Mucosa of gallbladder (tissue), 1 donor: ENCODE results near the gene GGA1. TPM values are rescaled to one million over a fixed set of nuclear protein-coding genes. Genes with fewer than 3 reads are reported as not detected.
"Not testable (repeated sequence)": the region's sequence is repeated elsewhere in the genome, so short reads cannot be mapped to it uniquely, and the experiment has no call there.

Source experiments
- DNase-seq: peaks from one replicate; pipeline ENCODE4 v3.0.0-alpha.2; 2020; ENCODE audit warnings: low spot score
- total RNA-seq: library from RNA; stranded (reverse); gene quantifications from one replicate; pipeline ENCODE4 v1.2.1, GENCODE V29; 2021
- donor health status: DM: no; HTN: no; CAD: no.

Gene GGA1
- total RNA-seq, 1 donor from 2014 or later: 81.5 TPM

DNA sequence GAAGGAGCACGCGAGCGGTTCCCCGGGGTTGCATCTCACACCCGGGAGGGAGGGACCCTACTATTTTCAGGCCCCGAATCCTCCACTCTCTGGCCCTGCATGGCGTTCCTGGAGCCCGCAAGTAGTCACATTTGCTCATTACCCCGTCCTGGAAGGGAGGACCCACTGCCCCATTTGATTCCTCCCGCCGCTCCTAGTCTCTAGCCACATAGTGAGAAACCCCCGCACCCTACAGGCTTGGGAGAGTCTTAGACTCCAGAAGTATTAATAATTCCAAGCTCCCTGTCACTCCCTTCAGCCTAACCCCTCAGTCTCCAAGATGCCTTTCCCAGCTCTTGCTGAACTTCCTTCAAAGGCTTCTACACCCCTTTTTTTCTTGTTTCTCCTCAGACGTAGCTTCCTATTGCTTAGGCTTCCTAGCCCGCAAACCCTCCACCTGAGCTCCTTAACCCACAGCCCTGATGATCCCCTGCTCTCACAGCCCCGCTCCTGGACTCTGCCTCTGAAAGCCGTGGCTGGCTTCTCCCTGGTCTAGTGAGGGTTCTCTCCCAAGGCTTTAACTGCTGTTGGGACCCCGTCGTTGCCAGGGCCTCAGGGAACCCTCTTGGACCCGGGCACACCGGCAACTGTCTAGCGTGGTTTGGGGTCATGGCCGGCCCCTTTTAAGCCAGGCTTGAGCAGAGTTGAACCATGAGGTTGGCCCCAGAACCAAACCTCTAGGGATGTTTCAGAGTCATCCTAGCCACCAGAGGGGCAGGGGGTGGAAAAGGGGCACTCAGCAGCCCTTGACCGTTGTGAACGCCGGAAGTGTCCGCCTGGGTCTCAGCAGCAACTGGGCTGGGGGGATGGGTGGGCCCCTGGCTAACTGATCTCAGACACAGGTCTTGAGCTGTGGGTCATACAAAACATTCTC is 862 bp downstream of the GGA1 start:
- DNase-seq: no peak

DNA sequence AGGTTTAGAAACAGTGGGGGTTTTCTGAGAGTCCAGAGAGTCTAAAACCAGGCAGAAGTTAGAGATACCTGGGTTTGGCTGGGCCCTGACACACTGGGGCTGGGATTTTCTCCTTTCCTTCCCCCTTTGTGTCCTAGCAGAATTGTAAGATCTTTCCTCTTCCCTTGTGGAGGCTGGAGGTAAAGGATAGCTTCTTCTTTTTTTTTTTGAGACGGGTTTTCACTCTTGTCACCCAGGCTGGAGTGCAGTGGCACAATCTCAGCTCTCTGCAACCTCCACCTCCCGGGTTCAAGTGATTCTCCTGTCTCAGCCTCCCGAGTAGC is 1.5 kb downstream of the GGA1 start:
- DNase-seq: not testable (repeated sequence)

DNA sequence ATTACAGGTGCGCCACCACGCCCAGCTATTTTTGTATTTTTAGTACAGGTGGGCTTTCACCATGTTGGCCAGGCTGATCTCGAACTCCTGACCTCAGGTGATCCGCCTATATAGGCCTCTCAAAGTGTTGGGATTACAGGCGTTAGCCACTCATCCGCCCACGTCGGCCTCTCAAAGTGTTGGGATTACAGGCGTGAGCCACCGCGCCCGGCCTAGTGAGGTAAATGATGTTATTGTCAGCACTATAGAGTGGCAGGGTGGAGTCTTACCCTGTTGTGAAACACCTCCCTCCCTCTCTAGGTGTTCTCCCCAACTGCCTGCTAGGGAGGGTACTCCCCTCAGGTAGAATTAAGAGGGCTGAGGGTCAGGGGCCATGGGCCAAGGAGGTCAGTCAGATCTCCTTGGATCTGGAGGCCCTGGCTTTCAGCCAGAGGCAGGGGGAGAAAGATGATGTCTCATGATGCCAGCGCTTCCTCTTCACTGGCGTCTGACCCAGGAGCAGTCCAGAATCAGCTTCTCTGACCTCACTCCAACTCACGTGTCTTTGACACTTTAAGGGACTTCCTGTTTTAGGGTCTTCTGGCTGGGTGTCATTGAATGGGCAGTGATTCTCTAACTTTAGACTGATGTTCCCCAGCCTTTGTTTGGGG is 2.0 kb downstream of the GGA1 start:
- peak; percentile 55 for DNase-seq

DNA sequence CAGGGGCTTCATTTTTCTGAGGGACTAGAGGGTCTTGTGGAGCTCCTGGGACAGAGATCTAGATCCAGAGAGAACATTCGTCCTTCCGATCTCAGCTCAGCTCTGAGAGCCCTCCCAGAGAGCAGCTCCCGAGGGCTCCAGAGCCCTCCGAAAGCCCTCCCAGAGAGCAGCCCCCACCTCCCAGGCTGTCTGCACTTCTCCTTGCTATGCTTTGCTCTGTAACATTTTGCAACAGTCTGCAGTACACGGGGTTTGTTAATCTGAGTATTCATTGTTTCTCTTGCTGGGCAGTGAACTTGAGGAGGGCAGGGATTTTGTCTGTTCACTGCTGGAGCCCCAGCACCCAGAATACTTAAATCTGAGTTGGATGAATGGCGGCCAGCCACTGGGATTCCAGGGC is 2.6 kb downstream of the GGA1 start:
- no peak for DNase-seq

DNA sequence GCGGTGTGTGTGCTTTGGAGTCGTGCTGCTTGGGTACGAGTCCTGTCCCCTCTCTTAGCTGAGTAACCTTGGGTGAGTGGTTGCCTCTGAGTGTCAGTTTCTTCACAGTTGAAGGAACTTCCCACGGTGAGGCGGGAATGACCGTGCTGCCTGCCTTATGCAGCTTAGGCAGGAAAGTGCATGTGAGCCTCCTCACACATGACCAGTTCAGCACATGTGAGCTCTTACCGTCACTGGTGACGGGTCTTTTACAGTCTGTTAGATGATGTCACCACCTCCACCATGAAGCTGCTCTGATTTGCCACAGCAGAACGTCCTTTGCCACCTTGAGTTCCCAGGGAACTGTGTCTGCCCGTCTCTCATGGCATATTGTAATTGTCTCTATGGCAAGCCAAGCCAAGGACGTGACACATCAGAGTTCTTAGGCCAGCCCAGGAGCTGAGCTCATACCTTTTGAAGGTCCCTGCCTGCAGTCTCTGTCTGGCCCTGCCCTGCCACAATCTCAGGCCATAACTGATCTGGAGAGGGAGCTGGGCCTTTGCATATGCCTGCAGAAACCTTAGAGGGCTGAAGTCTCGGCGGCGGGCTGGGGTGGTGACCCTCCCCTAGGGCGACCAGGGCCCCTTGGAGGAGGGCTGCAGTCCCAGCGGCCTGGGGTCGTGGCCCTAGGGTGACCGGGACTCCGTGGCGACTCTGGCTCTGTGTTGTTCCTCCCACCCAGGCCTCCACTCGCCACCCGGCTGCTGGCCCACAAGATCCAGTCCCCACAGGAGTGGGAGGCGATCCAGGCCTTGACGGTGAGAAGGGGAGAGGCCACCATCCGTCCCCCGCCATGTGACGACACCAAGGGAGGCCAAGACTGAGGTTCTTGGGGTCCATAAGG is 7.8 kb downstream of the GGA1 start:
- no peak for DNase-seq

DNA sequence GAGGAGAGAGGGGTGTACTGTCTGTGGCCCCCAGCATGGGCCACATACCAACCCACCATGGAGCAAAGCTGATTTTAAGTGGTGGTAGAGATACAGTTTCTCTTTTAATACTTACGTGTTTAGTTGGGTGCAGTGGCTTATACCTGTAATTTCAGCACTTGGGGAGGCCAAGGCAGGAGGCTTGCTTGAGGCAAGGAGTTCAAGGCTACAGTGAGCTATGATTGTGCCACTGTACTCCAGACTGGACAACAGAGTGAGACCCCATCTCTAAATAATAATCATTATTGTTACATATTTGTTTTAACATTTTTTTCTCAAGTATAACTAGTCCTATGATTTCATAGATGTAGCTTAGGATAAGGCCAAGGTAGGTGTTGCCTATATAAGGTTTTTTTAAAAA is 8.8 kb downstream of the GGA1 start:
- no peak for DNase-seq

DNA sequence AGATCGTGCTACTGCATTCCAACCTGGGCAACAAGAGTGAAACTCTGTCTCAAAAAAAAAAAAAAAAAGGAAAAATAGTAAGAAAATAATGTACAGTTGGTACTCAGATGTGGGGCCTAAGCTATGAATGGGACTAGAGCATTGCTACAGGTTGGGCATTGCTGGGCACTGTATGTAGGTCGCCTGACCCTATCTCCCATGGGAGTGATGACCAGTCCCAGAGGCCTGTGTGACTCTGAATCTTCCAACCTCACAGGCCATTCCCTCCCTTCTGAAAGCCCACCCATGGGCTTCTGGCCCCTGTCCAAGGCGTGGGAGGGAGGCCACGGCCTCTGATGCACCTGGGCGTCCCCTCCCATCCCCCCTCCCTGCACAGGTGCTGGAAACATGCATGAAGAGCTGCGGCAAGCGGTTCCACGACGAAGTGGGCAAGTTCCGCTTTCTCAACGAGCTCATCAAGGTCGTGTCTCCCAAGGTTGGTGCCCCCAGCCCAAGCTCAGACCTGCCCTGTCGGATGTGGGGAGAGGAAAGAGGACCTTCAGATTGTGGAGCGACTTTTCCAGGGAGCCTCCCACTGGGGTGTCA is 9.5 kb downstream of the GGA1 start:
- DNase-seq: no peak

DNA sequence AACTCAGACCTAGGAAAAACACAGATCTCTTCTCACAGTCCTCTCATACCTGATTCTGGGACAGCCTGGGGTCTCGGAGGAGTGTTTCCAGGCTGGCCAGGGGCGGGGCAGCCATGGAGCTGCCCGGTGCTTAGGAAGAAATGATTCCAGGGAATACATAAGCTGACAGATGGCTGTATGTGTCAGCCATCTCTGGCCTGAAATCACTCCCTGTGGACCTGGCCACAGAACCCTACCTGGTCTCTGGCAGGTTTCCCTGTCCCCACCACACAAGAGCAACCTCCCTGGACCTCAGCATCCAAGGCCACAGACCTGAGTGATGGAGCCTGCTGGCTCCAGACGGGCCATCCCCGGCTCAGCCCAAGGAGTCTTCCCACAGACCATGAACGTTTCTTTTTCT is 10.0 kb downstream of the GGA1 start:
- DNase-seq: no peak

DNA sequence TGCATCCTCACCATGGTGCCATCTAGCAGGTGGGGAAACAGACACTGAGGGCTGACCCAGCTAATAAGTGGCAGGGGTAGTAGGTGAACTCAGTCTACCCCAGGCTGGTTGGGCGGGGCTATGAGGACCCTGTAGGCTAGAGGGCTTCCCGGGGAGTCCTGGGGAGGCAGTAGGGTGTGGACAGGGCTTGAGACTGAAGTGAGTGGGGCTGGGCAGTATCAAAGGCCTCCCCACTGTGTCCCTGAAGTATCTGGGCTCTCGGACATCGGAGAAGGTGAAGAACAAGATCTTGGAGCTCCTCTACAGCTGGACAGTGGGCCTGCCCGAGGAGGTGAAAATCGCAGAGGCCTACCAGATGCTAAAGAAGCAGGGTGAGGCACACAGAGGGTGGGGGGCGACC is 11.4 kb downstream of the GGA1 start:
- no peak for DNase-seq

DNA sequence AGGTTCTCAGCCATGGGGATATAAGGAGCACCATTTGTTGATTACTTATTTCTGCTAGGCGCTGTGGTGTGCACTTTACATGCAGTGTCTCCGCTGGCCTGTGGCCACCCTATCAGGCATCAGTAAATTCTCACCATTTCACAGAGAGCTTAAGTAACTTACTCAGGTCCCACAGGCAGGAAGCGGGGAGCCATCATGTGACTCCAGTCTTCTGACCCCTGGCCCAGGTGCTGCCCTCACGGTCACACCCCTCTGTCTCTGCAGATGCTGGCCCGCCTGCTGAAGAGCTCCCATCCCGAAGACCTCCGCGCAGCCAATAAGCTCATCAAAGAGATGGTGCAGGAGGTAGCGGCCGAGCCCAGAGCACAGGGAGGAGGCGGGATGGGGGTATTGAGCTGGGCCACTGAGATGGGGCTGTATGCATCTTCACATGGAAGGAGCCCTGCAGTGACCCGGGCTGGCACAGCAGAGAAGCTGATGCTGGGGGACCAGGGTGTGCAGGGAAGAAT is 12.8 kb downstream of the GGA1 start:
- DNase-seq: no peak

DNA sequence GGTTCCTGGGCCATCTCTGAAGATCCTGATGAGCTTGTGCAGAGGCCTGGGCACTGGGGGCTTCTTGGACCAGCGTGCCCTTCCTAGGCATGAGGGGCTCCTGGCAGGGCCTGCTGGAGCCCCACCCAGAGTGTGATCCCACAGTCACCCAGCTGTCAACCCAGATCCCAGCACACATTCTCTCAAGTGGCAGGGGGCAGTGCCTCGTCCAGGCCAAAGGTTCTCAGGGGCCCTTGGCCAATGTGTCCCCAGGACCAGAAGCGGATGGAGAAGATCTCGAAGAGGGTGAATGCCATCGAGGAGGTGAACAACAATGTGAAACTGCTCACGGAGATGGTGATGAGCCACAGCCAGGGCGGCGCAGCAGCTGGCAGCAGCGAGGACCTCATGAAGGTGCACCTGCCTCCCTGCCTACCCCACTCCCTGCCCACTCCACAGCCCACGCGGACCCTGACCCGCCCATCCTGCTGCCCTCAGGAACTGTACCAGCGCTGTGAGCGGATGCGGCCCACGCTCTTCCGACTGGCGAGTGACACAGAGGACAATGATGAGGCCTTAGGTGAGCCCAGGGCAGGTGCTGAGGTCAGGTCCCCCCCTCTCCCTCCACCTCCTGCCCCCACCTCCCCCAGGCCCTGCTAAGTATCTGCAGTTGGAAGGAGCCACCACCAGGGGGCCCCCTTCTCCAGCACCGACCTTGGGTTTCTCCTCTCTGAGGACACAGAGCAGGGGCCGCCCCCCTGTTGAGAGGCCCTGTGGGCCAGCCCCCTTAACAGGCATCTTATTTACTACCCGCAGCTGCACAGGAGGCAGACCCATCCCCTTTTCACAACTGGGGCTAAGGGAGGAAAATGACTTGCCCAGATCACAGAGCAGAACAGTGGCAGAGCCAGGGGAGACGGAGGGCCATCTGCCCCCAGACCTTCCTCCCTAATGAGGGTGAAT is 14.7 kb downstream of the GGA1 start:
- DNase-seq: peak; percentile 55

DNA sequence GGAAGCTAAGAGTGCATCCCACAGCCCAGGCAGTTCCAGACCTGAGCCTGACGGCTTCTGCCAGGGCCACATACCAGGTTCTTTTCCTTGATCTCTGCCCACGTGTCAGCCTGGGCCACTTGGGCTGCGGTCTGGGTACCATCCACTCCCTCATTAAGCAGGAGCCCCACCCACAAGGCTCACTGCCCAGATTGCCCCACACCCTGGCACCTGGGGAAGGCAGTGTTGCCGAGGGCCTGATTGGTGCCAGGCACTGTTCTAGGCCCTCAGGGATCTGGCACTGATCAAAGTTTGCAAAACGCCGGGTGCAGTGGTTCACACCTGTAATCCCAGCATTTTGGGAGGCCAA is 15.4 kb downstream of the GGA1 start:
- no peak for DNase-seq

DNA sequence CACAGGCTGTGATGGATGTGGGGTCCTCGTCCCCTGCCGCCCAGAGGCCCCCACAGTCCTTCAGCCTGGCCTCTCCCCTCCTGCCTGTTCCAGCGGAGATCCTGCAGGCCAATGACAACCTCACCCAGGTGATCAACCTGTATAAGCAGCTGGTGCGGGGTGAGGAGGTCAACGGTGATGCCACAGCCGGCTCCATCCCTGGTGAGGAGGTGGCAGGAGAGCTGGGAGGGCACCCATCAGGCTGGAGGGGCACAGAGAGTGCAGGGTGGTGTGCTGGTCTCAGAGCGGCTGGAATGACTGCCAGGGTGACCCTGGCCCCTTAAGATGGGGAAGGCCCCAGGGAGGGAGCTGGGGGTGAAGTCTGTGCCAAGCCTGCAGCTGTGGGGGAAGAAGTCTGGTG is 16.2 kb downstream of the GGA1 start:
- no peak for DNase-seq

DNA sequence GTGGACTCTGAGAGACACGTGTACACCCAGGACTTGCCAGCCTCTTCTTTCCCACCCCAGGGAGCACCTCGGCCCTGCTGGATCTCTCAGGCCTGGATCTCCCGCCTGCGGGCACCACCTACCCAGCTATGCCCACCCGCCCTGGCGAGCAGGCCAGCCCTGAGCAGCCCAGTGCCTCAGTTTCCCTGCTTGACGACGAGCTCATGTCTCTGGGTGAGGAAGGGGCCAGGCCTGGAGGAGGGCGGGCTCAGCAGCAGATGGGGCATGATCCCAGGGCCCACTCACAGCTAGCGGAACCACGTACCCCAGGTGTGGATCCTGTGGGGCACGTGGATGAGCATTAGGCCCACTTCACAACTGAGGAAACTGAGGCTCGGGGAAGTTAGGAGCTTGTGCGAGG is 17.1 kb downstream of the GGA1 start:
- DNase-seq: no peak

DNA sequence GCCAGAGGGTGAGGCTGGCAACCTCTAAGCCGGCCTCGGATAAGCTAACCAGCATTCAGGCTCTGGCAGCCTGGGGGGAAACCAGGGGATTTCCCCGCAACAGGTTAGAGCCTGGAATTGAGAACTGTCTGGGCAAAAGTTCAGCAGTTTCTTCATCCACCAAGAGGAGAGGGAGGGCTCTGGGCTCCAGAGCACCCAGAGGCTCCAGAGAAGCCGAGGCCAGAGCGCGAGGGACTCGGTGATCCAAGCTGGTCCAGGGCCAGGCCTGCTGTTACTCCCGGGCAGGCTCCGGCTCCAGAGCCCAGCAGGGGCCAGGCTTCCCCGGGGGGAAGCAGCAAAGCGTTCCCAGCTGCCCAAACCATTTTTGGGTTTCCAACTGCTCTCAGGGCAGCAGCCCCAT is 17.5 kb downstream of the GGA1 start:
- DNase-seq: peak; percentile 59

DNA sequence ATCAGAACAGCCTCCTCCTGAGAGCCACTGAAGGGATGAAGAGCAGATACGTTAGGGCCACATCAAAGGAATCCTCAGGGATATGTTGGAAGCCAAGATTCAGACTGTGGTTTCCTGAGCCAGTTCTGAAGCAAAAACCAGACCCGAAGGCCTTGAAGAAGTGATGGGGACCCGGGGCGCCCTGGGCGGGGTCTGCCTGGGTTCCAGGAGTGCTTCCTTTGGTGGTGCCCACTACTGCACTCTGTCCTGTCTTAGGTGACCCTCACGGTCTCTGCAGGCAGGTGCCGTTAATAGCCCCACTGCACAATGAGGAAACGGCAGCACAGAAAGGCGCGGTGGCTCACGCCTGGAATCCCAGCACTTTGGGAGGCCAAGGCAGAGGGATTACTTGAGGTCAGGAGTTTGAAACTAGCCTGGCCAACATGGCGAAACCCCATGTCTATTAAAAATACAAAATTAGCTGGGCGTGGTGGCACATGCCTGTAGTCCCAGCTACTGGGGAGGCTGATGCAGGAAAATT is 18.0 kb downstream of the GGA1 start:
- DNase-seq: no peak

DNA sequence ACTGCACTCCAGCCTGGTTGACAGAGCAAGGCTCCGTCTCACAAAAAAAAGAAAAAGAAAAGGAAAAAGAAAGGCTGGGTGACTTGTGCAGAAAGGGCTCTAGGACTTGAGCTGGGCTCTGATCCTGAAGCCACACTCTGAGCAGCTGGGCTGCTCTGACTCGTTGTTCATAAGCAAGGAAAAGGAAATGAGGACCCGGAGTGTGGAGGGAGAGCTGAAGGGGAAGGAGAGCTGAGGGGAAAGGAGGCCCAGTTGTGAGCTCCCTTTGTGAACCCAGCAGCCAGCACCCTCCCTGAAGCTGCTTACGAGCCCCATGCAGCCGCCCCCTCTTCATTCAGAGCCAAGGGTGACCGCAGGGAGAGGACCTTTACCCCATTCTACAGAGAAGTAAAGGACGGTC is 18.5 kb downstream of the GGA1 start:
- no peak for DNase-seq

DNA sequence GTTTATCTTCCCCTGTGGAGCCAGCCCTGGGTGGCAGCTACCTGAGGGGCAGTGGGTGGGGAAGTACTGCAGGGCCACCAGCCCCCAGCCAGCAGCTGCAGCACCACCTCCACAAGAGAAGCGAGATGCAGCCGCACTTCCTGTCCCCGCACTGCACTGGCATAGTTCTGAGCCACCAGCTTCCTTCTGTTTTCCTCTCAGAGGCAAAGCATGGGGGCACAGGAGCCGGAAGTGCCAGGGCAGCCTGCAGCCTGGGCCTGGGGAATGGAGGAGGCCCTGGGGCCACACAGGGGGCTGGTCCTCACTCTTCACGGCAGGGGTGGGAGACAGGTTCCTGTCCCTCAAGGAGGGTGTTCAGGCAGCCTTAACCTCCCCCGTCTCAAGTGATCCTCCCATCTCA is 18.9 kb downstream of the GGA1 start:
- DNase-seq: no peak

DNA sequence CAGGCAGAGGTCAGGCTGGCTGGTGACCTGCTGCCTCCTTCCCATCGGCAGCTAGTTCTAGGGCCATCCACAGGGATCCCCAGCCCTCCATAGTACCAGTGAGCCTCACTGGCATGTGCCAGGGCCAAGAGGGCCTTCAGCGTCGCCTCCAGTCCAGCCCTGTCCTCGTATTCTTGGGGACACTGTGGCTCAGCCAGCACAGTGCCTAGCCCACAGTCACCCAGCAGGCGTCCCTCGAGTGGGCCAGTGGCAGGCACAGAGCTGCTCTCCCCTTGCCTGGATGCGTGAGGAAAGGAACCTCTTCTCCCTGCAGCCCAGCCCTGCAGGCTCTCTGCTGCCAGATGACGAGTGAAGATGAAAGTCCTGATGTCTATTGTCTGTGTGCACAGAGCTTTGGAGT is 20.2 kb downstream of the GGA1 start:
- no peak for DNase-seq

DNA sequence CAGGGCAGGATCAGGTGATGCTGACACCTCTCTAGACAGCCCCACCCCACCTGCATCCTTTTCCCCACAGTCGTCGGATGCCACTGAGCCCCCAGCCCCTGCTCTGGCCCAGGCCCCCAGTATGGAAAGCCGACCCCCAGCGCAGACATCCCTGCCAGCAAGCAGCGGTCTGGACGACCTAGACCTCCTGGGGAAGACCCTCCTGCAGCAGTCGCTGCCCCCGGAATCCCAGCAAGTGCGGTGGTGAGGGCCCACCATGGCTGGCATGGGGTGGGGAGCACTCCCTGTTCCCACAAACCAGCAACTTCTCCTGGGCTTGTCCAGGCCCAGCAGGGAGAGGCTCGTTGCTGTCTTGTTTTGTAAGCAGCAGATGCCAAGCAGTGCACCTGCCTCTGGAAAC is 21.3 kb downstream of the GGA1 start:
- no peak for DNase-seq
